ENCODE measurements around the gene ASPSCR1. TPM values are rescaled to one million over a fixed set of nuclear protein-coding genes. Genes with fewer than 3 reads are reported as not detected.

Gene ASPSCR1
- total and polyA plus RNA-seq, 9 of the 15 experiments (the other 6 are each of a cell fraction or from before 2014, with no cell fraction given): 0.90 to 36.9 (median 11.6) TPM

- in situ Hi-C loops (cut with MboI): no loop called here
- CTCF ChIA-PET (ENCODE audit: low intra/inter-chr PET ratio): interaction anchor here (0.7 kb wide), 1 partner anchor 220 kb away, joined by 3 read pairs; no protein-coding TSS in a partner anchor
These were observed 28.6 kb upstream of the ASPSCR1 start for GRCh38 chr17:81948635-81949378.

GRCh38 chr17:81950501-81950900 lies 26.9 kb upstream of the ASPSCR1 start:
- Histone ChIP-seq H3K9me1 (ENCODE audit: control insufficient read depth, insufficient read depth, low read length) (no peaks in the 10 kb centered on the region), H3K9me3 (replicated peaks; ENCODE audit: control insufficient read depth, insufficient read depth, low read depth, low read length) (no peaks in the 10 kb centered on the region; the same call in 1 of the 2 replicates), H2AFZ (ENCODE audit: low read depth, low read length) (no peak overlapping the region), H3K9ac (ENCODE audit: insufficient read depth in 1 of 2, low read depth in 2 of 2, low read length in 2 of 2) (peak overlapping the region in 1 of 2 experiments; percentile 19; a peak in 1 of 4 replicates), H3K27ac (ENCODE audit: extremely low read depth, low read depth, low read length) (no peak overlapping the region), H3K79me2 (ENCODE audit: control insufficient read depth, insufficient read depth, low read length) (no peaks in the 10 kb centered on the region), H3K4me2 (ENCODE audit: insufficient read depth, low read length) (no peak overlapping the region), H3K27me3 (ENCODE audit: control insufficient read depth in 2 of 2, insufficient read depth in 2 of 2, low read length in 2 of 2) (no peaks in the 10 kb centered on the region), H3K4me1 (replicated peaks in 1 of 2; ENCODE audit: control insufficient read depth in 2 of 2, insufficient read depth in 2 of 2, low read length in 2 of 2) (peaks cover 0 to 29% of the 10 kb centered on the region in 2 experiments; a peak in 3 of 5 replicates), H3K36me3 (ENCODE audit: control insufficient read depth, insufficient read depth, low read length) (peaks cover 5% of the 10 kb centered on the region; the same call in 1 of the 3 replicates), H3K4me3 (no peak overlapping the region), H4K20me1 (replicated peaks; ENCODE audit: control insufficient read depth, insufficient read depth, low read length) (no peaks in the 10 kb centered on the region)
- CTCF ChIA-PET (ENCODE audit: low intra/inter-chr PET ratio): no interaction called here
- in situ Hi-C loops (cut with MboI): no loop called here
- DNase-seq (ENCODE audit: extremely low read depth in 1 of 4, low spot score in 3 of 4) (no peak), ATAC-seq (no peak), FAIRE-seq (no peak)
- BruUV-seq (replicated peaks): no TSS peak
- TF ChIP-seq E2F6 (IDR thresholded peaks at IDR 0.05; ENCODE audit: borderline replicate concordance in 1 of 2, extremely low read depth in 1 of 2, insufficient read depth in 1 of 2, insufficient read length in 1 of 2, low read depth in 1 of 2, low read length in 1 of 2, poor library complexity in 1 of 2, severe bottlenecking in 1 of 2) (peak in 1 of 2 experiments; percentile 12), FOXJ2 (tag; IDR thresholded peaks at IDR 0.05) (no peak)
- 61% methylated on average over 15 of the region's 15 CpGs for WGBS (ENCODE audit: insufficient coverage, low coverage, missing lambda C conversion rate)
- POLR2A ChIA-PET: interaction anchor here (0.7 to 1.1 kb wide), 2 partner anchors 13 to 154 kb away, joined by 3 to 4 read pairs; partner anchors contain the start of gene PYCR1
- intact Hi-C loops (cut with micrococcal nuclease): loop anchor here (10.0 kb wide), 1 partner anchor 204 kb away; no protein-coding TSS in a partner anchor

More at GRCh38 chr17:81948635-81949378, 28.6 kb upstream of the ASPSCR1 start:
- Histone ChIP-seq H3K36me3 (ENCODE audit: control insufficient read depth, insufficient read depth, low read length) (peaks cover 1% of the 10 kb centered on the region; the same call in 1 of the 3 replicates), H3K9ac (ENCODE audit: insufficient read depth in 1 of 2, low read depth in 2 of 2, low read length in 2 of 2) (peak overlapping the region in 1 of 2 experiments; percentile 83; a peak in 2 of 4 replicates), H3K9me1 (ENCODE audit: control insufficient read depth, insufficient read depth, low read length) (no peaks in the 10 kb centered on the region), H3K4me1 (replicated peaks in 1 of 2; ENCODE audit: control insufficient read depth in 2 of 2, insufficient read depth in 2 of 2, low read length in 2 of 2) (peaks cover 0 to 26% of the 10 kb centered on the region in 2 experiments; a peak in 3 of 5 replicates), H3K27me3 (ENCODE audit: control insufficient read depth in 2 of 2, insufficient read depth in 2 of 2, low read length in 2 of 2) (no peaks in the 10 kb centered on the region), H4K20me1 (replicated peaks; ENCODE audit: control insufficient read depth, insufficient read depth, low read length) (no peaks in the 10 kb centered on the region), H3K27ac (ENCODE audit: extremely low read depth, low read depth, low read length) (no peak overlapping the region), H3K79me2 (ENCODE audit: control insufficient read depth, insufficient read depth, low read length) (no peaks in the 10 kb centered on the region), H3K4me3 (no peak overlapping the region), H2AFZ (ENCODE audit: low read depth, low read length) (no peak overlapping the region), H3K9me3 (replicated peaks; ENCODE audit: control insufficient read depth, insufficient read depth, low read depth, low read length) (no peaks in the 10 kb centered on the region; the same call in 1 of the 2 replicates), H3K4me2 (ENCODE audit: insufficient read depth, low read length) (no peak overlapping the region)
- BruUV-seq (replicated peaks): no TSS peak
- no peak for DNase-seq (ENCODE audit: extremely low read depth in 1 of 4, low spot score in 3 of 4)
- POLR2A ChIA-PET: interaction anchor here (1.0 to 2.2 kb wide), 4 partner anchors 11 to 71 kb away, joined by 3 to 7 read pairs (median 4); no protein-coding TSS in a partner anchor
- no peak; the same call in 2 of the 3 replicates for ATAC-seq
- no peak for FAIRE-seq
- WGBS (ENCODE audit: insufficient coverage, low coverage, missing lambda C conversion rate): 60% methylated on average over 14 of the region's 17 CpGs
- intact Hi-C loops (cut with micrococcal nuclease): no loop called here
- peak; percentile 95 for TF ChIP-seq NFIC (IDR thresholded peaks at IDR 0.05)
- no peak for TF ChIP-seq SPI1 (IDR thresholded peaks at IDR 0.05; ENCODE audit: borderline replicate concordance, low read depth, low read length)

Data from K562 (cell line).